Astrocyte (in vitro differentiated cells and primary cell): Measurements from ENCODE around the gene TRIL. TPM values are rescaled to one million over a fixed set of nuclear protein-coding genes. Genes with fewer than 3 reads are reported as not detected.

Experiments
- DNase-seq: peaks from one replicate; pipeline ENCODE4 v3.0.0-alpha.2; 2010; ENCODE audit warnings: low read depth
- FAIRE-seq: peaks from 2 replicates; lab custom pipeline; 2011; peaks lifted over from hg19 to GRCh38; lab: Jason Lieb, UNC
- H2AFZ ChIP-seq: 2 replicates; pipeline ENCODE4 v1.6.0; 2012; ENCODE audit warnings: low read depth, low read length, inconsistent platforms
- H3K27ac ChIP-seq: 2 replicates; pipeline ENCODE4 v1.5.1; 2011; ENCODE audit warnings: low read depth, low read length, inconsistent platforms
- H3K27me3 ChIP-seq: 2 replicates; pipeline ENCODE4 v1.6.0; 2011; ENCODE audit warnings: low read length, inconsistent platforms; ENCODE audit not compliant: insufficient read depth
- H3K36me3 ChIP-seq: 2 replicates; pipeline ENCODE4 v1.5.1; 2011; ENCODE audit warnings: low read length, inconsistent platforms; ENCODE audit not compliant: insufficient read depth
- H3K4me1 ChIP-seq: 2 replicates; pipeline ENCODE4 v1.5.1; 2011; ENCODE audit warnings: low read length, inconsistent platforms; ENCODE audit not compliant: insufficient read depth
- H3K4me2 ChIP-seq: 2 replicates; pipeline ENCODE4 v1.6.0; 2012; ENCODE audit warnings: low read length, inconsistent platforms
- H3K4me3 ChIP-seq: 2 replicates; pipeline ENCODE4 v1.5.1; 2011; ENCODE audit warnings: low read depth, mild to moderate bottlenecking, low read length, inconsistent platforms; ENCODE audit not compliant: insufficient read depth
- H3K79me2 ChIP-seq: 2 replicates; pipeline ENCODE4 v1.6.0; 2012; ENCODE audit warnings: mild to moderate bottlenecking, low read length, inconsistent platforms; ENCODE audit not compliant: insufficient read depth
- H3K9ac ChIP-seq: 2 replicates; pipeline ENCODE4 v1.6.0; 2012; ENCODE audit warnings: mild to moderate bottlenecking, low read length, inconsistent platforms
- H3K9me3 ChIP-seq: 2 replicates; pipeline ENCODE4 v1.5.1; 2012; ENCODE audit warnings: low read depth, mild to moderate bottlenecking, low read length, inconsistent platforms; ENCODE audit not compliant: insufficient read depth
- H4K20me1 ChIP-seq: 2 replicates; pipeline ENCODE4 v1.6.0; 2012; ENCODE audit warnings: low read length, inconsistent platforms; ENCODE audit not compliant: insufficient read depth
- H3K27ac Mint-ChIP-seq: one replicate; pipeline ENCODE4 v1.8.0; 2021; ENCODE audit warnings: mild to moderate bottlenecking, mixed read lengths; ENCODE audit not compliant: unreplicated experiment
- H3K27me3 Mint-ChIP-seq: one replicate; pipeline ENCODE4 v1.8.0; 2021; ENCODE audit warnings: low read depth, mixed read lengths; ENCODE audit not compliant: unreplicated experiment
- H3K36me3 Mint-ChIP-seq: one replicate; pipeline ENCODE4 v1.8.0; 2021; ENCODE audit warnings: low read depth, mixed read lengths; ENCODE audit not compliant: unreplicated experiment
- H3K4me1 Mint-ChIP-seq: one replicate; pipeline ENCODE4 v1.8.0; 2021; ENCODE audit warnings: low read depth, mixed read lengths; ENCODE audit not compliant: unreplicated experiment
- H3K4me3 Mint-ChIP-seq: one replicate; pipeline ENCODE4 v1.8.0; 2021; ENCODE audit warnings: mild to moderate bottlenecking, moderate library complexity, mixed read lengths; ENCODE audit not compliant: unreplicated experiment
- H3K9me3 Mint-ChIP-seq: one replicate; pipeline ENCODE4 v1.8.0; 2021; ENCODE audit warnings: mild to moderate bottlenecking, mixed read lengths; ENCODE audit not compliant: unreplicated experiment
- CTCF ChIP-seq: IDR thresholded peaks from 2 replicates; pipeline ENCODE4 v1.5.1; 2011; ENCODE audit warnings: low read depth, mild to moderate bottlenecking, inconsistent platforms, low read length, moderate library complexity; ENCODE audit not compliant: insufficient read depth
- EZH2 ChIP-seq: IDR thresholded peaks from 2 replicates; pipeline ENCODE4 v1.6.1; 2012; ENCODE audit warnings: mild to moderate bottlenecking, low read length, inconsistent platforms; ENCODE audit not compliant: insufficient read depth
- total RNA-seq: library from RNA; stranded (reverse); gene quantifications from 2 replicates; pipeline ENCODE4 v1.2.1, GENCODE V29; 2021

The TRIL gene
- total RNA-seq, 1 donor from 2014 or later: 0.45 TPM

- H3K9ac ChIP-seq: no peak overlapping the region
- Mint-ChIP-seq H3K4me1 (no peaks in the 10 kb centered on the region), H3K36me3 (no peaks in the 10 kb centered on the region), H3K27me3 (peaks cover 42% of the 10 kb centered on the region), H3K27ac (peak overlapping the region; percentile 18), H3K4me3 (no peak overlapping the region), H3K9me3 (peaks cover 7% of the 10 kb centered on the region)
- TF ChIP-seq CTCF (no peak), EZH2 (no peak)
- H3K36me3 ChIP-seq: no peaks in the 10 kb centered on the region
- no peaks in the 10 kb centered on the region for H3K79me2 ChIP-seq
- H3K27me3 ChIP-seq: peaks cover 28% of the 10 kb centered on the region
- H3K4me2 ChIP-seq: peak overlapping the region; percentile 84
- H4K20me1 ChIP-seq: no peaks in the 10 kb centered on the region
- H3K9me3 ChIP-seq: no peaks in the 10 kb centered on the region
- FAIRE-seq (no peak), DNase-seq (no peak)
- peak overlapping the region; percentile 74 for H2AFZ ChIP-seq
- H3K4me3 ChIP-seq: no peak overlapping the region
- no peak overlapping the region for H3K27ac ChIP-seq
- H3K4me1 ChIP-seq: peaks cover 15% of the 10 kb centered on the region
Measured at GRCh38 chr7:28958980-28959347, 834 bp upstream of the TRIL start.

- no peaks in the 10 kb centered on the region for H3K79me2 ChIP-seq
- H3K27ac ChIP-seq: no peak overlapping the region
- peaks cover 6% of the 10 kb centered on the region for H3K9me3 Mint-ChIP-seq
- H3K9me3 ChIP-seq: no peaks in the 10 kb centered on the region
- peak overlapping the region; percentile 57 for H3K4me3 Mint-ChIP-seq
- no peak overlapping the region for H3K9ac ChIP-seq
- peak overlapping the region; percentile 74 for H2AFZ ChIP-seq
- peak overlapping the region; percentile 43 for H3K4me3 ChIP-seq
- H3K4me1 Mint-ChIP-seq: peaks cover 6% of the 10 kb centered on the region
- H3K36me3 ChIP-seq: no peaks in the 10 kb centered on the region
- H3K4me2 ChIP-seq: peak overlapping the region; percentile 84
- peak overlapping the region; percentile 47 for H3K27ac Mint-ChIP-seq
- TF ChIP-seq CTCF: no peak
- TF ChIP-seq EZH2: peak; percentile 48
- peaks cover 23% of the 10 kb centered on the region for H3K4me1 ChIP-seq
- H3K27me3 Mint-ChIP-seq: peaks cover 43% of the 10 kb centered on the region
- H3K27me3 ChIP-seq: peaks cover 31% of the 10 kb centered on the region
- no peaks in the 10 kb centered on the region for H4K20me1 ChIP-seq
- no peaks in the 10 kb centered on the region for H3K36me3 Mint-ChIP-seq
- DNase-seq (no peak), FAIRE-seq (no peak)
Measured at GRCh38 chr7:28957751-28958234, 337 bp downstream of the TRIL start.

- Mint-ChIP-seq H3K36me3 (no peaks in the 10 kb centered on the region), H3K4me1 (peaks cover 6% of the 10 kb centered on the region), H3K27ac (peak overlapping the region; percentile 47), H3K9me3 (peaks cover 8% of the 10 kb centered on the region), H3K27me3 (peaks cover 41% of the 10 kb centered on the region), H3K4me3 (peak overlapping the region; percentile 57)
- TF ChIP-seq CTCF (no peak), EZH2 (peak; percentile 72)
- Histone ChIP-seq H3K9me3 (no peaks in the 10 kb centered on the region), H3K4me3 (peak overlapping the region; percentile 43), H3K27me3 (peaks cover 28% of the 10 kb centered on the region), H3K79me2 (no peaks in the 10 kb centered on the region), H3K4me1 (peaks cover 23% of the 10 kb centered on the region), H4K20me1 (no peaks in the 10 kb centered on the region), H3K9ac (no peak overlapping the region), H3K27ac (no peak overlapping the region), H3K4me2 (peak overlapping the region; percentile 84), H2AFZ (peak overlapping the region; percentile 74), H3K36me3 (no peaks in the 10 kb centered on the region)
- FAIRE-seq (no peak), DNase-seq (no peak)
Measured at GRCh38 chr7:28957064-28957750, 923 bp downstream of the TRIL start.
